Skin of body (tissue), 3 donors: ENCODE data around the gene GALK2. TPM values are rescaled to one million over a fixed set of nuclear protein-coding genes. Genes with fewer than 3 reads are reported as not detected.
"Not testable (repeated sequence)": the region's sequence is repeated elsewhere in the genome, so short reads cannot be mapped to it uniquely, and the experiment has no call there.

Experiments used
- DNase-seq: peaks from one replicate; lab custom pipeline; 2025; lab: John Stamatoyannopoulos, UW
- small RNA-seq: library from RNA; depleted of rRNA; stranded (forward); fragments of <200 nt; gene quantifications from one replicate; pipeline ENCODE3, GENCODE V24; 2014; ENCODE audit warnings: low replicate concordance
- total RNA-seq: library from RNA; depleted of rRNA; stranded (reverse); fragments of >200 nt; gene quantifications from one replicate; pipeline ENCODE4 v1.2.3, GENCODE V29; 2014

The GALK2 gene
- total RNA-seq, 1 donor from 2014 or later = 38.5 TPM

GRCh38 chr15:49328941-49329340, 158.9 kb downstream of the GALK2 start:
- DNase-seq = no peak

- DNase-seq = no peak
Observed at GRCh38 chr15:49330166-49330565, 160.1 kb downstream of the GALK2 start.

GRCh38 chr15:49331442-49331841, 161.4 kb downstream of the GALK2 start:
- DNase-seq = no peak

GRCh38 chr15:49331951-49332350, 161.9 kb downstream of the GALK2 start:
- no peak for DNase-seq

GRCh38 chr15:49339656-49340055, 169.6 kb downstream of the GALK2 start:
- no peak for DNase-seq

- no peak for DNase-seq
Observed at GRCh38 chr15:49343546-49343945, 173.5 kb downstream of the GALK2 start.

- not testable (repeated sequence) for DNase-seq
Observed at GRCh38 chr15:49354439-49354838, 184.4 kb downstream of the GALK2 start.

- no peak for DNase-seq
Observed at GRCh38 chr15:49361370-49361769, 191.3 kb downstream of the GALK2 start.

GRCh38 chr15:49366496-49366895, 196.4 kb downstream of the GALK2 start:
- no peak for DNase-seq

GRCh38 chr15:49370782-49371181, 200.7 kb downstream of the GALK2 start:
- DNase-seq = no peak

GRCh38 chr15:49372366-49372765, 202.3 kb downstream of the GALK2 start:
- DNase-seq = no peak

- DNase-seq = no peak
Observed at GRCh38 chr15:49379996-49380395, 209.9 kb downstream of the GALK2 start.

- no peak for DNase-seq
Observed at GRCh38 chr15:49380912-49381311, 210.9 kb downstream of the GALK2 start.

Small RNA genes lying within 50 kb of the gene (small RNA-seq; reads per million reads assigned to genes)
- gene MIR4716 = not detected
- gene RF00019 = not detected
- gene RN7SL307P = not detected

Other genes with a start within 250 kb of the GALK2 start
- gene SHC4, start 206.3 kb upstream of the GALK2 start, total RNA-seq = 3.5 TPM
- gene SECISBP2L, start 123.8 kb upstream of the GALK2 start, total RNA-seq = 65.8 TPM
- 80.4 TPM for gene COPS2, start 14.6 kb upstream of the GALK2 start, total RNA-seq